HEK293T (cell line): Measurements from ENCODE around the gene TTBK1.

ENCODE experiments used
- CTBP1 ChIP-seq: fragments of 450-650 bp; IDR thresholded peaks from 2 replicates; pipeline ENCODE4 v1.6.1; 2016; ENCODE audit warnings: borderline replicate concordance
- FOXA1 ChIP-seq: fragments of 450-650 bp; IDR thresholded peaks from 2 replicates; pipeline ENCODE4 v1.6.1; 2016; ENCODE audit warnings: mild to moderate bottlenecking
- FOXM1 ChIP-seq: fragments of 450-650 bp; IDR thresholded peaks from 2 replicates; pipeline ENCODE4 v1.6.1; 2017; ENCODE audit warnings: mild to moderate bottlenecking, borderline replicate concordance
- HDGF ChIP-seq: fragments of 450-650 bp; IDR thresholded peaks from 2 replicates; pipeline ENCODE4 v1.6.1; 2017; ENCODE audit warnings: antibody characterized with exemption, borderline replicate concordance
- L3MBTL2 ChIP-seq: fragments of 450-650 bp; conservative IDR thresholded peaks from 2 replicates; pipeline ENCODE4 v1.6.1; 2016; ENCODE audit warnings: mild to moderate bottlenecking
- SP1 ChIP-seq: fragments of 450-650 bp; IDR thresholded peaks from 2 replicates; pipeline ENCODE4 v1.6.1; 2017
- SUZ12 ChIP-seq: fragments of 450-650 bp; IDR thresholded peaks from 2 replicates; pipeline ENCODE4 v1.6.1; 2016; ENCODE audit warnings: mild to moderate bottlenecking
- TARDBP ChIP-seq: fragments of 450-650 bp; IDR thresholded peaks from 2 replicates; pipeline ENCODE4 v1.6.1; 2016
- TF ChIP-seq, protein P1 (sequence below): fragments of 450-650 bp; IDR thresholded peaks from 2 replicates; pipeline ENCODE4 v1.6.1; 2016

DNA sequence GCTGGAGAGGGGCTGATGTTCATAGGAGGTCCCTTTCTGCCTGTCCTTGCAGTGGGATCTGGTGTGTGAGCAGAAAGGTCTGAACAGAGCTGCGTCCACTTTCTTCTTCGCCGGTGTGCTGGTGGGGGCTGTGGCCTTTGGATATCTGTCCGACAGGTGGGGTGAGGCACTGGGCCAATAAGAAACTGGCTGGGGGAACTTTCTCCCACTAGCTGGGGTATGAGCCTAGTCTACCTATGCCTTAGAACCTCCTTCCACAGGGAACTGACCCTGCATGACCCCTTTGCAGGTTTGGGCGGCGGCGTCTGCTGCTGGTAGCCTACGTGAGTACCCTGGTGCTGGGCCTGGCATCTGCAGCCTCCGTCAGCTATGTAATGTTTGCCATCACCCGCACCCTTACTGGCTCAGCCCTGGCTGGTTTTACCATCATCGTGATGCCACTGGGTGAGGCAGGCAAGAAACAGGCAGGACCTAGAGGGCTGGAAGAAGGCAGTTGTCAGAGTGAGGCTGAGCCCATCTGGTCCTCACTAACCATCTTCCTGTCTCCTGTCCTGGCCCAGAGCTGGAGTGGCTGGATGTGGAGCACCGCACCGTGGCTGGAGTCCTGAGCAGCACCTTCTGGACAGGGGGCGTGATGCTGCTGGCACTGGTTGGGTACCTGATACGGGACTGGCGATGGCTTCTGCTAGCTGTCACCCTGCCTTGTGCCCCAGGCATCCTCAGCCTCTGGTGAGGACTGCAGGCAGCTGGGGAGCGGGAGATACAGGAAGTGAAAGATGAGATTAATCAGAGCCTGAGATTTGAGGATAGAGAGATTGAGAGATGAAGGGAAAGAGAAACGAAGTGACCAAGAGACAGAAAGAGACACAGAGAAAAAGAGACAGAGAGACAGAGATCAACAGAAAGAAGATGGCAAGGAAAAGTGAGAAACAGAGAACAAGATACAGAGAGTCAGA lies 56.3 kb downstream of the TTBK1 start:
- TF ChIP-seq FOXM1 (no peak), SP1 (no peak), HDGF (no peak), CTBP1 (no peak), SUZ12 (no peak), FOXA1 (no peak), TARDBP (no peak), L3MBTL2 (no peak)
- TF ChIP-seq, protein P1, sequence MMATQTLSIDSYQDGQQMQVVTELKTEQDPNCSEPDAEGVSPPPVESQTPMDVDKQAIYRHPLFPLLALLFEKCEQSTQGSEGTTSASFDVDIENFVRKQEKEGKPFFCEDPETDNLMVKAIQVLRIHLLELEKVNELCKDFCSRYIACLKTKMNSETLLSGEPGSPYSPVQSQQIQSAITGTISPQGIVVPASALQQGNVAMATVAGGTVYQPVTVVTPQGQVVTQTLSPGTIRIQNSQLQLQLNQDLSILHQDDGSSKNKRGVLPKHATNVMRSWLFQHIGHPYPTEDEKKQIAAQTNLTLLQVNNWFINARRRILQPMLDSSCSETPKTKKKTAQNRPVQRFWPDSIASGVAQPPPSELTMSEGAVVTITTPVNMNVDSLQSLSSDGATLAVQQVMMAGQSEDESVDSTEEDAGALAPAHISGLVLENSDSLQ: no peak
